NCI-H345 (cell line): Measurements from ENCODE around the gene TRIO.

Experiments used
- DNase-seq: peaks from one replicate; lab custom pipeline; 2025; lab: John Stamatoyannopoulos, UW

TRIO gene

DNA sequence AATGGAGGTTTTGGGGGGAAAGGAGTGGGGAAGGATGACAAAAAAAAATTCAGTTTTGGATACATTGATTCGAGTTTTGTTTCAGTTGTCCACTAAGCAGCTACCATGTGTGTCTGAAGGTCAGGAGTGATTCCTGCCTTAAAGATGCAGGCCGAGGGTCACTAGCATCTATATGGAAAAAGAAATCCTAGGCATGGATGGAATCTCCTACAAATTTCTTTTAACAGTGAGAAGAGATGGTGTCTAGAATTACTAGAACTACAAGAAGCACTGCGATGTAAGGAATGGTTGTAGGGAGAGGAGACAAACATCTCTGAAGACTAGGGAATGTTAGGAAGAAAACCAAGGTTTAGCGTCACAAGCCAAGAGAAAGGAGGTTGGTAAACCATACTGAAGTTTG, 19.6 kb upstream of the TRIO start:
- DNase-seq = no peak

DNA sequence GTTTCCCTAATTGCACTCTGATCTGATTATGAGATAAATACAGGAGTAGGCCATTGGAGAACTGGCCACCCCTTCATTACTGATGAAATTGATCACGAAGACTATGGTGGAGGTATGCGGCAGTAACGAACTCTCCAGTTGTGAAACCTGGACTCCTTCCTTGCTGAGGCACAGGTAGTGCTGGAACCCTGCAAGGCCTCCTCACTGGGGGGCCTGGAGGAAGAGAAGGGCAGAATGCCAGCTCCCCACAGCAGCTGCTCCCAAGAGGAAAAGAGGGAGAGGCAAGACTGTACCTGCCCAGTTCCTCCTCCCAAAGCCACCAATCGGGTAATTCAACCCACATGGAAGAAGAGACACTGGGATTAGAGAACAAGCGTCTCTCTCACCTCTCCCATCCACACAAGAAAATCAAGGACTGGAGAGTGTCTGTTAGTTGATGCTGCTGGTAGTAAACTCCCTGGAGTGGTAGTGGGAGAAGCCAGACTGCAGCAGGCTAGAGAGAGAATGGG, 19.1 kb upstream of the TRIO start:
- peak; percentile 80 for DNase-seq

DNA sequence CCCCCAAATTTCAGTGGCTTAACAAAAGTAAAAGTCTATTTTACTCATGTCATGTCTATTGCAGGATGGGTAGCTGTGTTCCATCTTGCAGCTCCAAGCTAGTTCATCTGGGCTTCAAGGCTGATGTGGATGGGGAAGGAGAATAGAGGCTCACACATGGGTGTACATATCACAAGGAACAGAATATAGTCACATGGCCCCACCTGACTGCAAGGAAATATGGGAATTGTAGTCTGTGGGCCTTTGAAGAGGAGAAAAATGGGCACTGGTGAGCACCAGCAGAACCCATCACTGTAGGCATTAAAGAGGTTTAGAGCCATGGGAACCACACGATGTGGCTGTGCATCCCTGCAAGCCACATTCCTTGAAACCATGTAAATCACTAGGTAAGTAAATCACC, 17.9 kb upstream of the TRIO start:
- no peak for DNase-seq

DNA sequence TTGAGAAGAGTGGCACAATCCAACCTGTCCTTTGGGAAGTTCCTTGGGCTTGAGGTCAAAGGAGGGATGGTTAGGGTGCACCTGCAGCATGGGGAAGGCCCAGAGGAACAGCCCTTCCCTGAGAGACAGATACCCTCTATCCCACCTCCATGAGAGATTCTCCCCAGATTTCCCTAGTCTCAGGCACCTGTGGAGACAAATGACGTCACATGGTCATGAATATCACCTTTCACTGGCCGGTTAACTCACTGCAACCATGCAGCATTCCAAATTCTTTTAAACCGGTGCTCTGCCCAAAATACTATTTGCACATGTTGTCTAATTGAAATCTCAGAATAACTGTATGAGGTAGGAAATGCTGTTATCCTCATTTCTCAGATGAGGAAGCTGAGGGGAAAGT, 15.6 kb upstream of the TRIO start:
- DNase-seq = no peak

DNA sequence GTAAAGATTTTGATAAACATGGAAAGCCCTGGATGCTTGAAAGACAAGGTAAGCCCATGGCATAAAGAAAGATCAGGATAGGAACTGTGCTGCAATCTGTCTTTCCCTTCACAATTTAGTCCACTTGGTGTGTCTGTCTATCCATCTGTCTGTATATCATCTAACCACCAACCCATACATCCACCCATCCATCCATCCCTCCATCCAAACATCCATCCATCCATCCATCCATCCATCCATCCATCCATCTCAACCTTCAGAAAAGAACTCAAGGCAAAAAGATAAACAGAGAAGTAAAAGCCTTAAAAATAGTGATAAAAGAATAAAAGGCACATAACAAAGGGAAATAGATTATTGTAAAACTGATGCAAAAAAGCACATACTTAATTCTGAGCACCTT, 15.1 kb upstream of the TRIO start:
- DNase-seq = no peak

DNA sequence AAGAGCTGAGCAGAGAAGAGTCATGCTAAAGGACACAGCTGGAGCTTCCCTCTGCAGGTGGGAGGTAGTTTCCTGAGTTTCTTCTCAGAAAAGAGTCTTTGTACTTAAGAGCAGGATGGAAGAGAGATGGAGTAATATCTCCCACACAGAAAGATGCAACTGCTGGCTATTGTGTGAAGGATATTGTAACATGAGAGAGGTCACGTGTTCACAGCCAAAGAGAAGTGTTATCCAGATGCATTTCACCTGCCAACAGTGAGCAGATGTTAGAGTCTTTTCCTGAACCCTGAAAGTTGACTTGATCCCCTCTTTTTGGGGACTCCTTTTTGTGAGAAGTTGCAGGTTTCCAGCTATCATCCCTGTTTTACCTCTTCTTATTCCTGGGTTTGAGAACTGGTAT, 14.0 kb upstream of the TRIO start:
- DNase-seq = no peak

DNA sequence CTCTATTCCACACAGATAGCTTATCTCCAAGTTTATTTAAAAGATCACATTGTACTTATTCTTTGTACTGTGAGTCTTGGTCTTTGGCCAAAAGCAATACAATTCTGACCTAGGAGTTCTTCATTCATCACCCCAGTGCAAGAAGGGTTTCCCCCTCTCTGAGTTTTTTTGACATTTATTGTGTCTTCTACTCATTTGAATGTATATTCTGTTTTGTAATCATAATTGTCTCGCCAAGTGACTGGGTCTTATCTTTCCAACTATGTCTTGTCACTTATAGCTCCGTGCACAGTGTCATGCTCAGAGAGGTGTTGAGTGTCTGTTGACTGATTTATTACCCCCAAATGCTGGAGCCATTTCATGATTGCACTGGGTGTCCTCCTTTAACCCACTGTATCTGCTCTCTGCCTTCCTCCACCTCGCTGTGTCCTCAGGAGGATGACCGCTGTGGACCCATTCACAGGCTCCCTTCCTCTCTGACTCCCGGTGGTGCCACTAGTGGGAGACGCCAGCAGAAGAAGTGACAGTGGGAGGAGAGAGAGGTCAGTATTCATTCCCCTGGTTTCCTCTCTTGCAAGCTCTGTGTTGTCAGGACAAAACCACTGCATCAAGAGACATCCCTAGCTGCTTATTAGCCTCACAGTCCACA, 11.2 kb upstream of the TRIO start:
- DNase-seq = no peak

DNA sequence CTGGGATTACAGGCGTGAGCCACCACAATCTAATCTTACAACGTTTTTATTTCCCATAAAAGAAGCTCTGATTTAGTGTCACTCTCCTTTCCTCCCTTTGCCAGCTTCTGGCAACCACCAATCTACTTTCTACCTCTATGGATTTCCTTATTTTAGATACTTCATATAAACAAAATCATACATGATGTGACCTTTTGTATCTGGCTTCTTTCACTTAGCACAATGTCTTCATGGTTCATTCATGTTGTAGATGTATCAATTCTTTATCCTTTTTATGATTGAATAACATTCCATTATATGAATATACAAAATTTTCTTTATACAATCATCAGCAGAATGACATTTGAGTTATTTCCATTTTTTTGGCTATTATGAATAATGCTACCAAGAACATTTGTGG, 9.7 kb upstream of the TRIO start:
- no peak for DNase-seq

DNA sequence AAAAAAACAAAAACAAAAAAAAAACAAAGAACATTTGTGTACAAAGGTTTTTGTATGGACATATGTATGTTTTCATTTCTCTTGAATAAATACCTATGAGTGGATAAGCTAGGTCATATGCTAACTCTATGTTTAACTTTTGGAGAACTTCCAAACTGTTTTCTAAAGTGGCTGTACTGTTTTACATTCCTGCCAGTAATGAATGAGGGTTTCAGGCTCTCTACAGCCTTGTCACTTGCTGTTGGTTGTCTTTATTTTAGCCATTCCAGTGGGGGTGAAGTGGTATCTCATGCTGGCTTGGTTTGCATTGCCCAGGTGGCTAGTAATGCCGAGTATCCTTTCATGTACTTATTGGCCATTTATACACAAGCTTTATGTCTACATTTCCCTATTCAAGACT, 9.1 kb upstream of the TRIO start:
- DNase-seq = peak; percentile 92

DNA sequence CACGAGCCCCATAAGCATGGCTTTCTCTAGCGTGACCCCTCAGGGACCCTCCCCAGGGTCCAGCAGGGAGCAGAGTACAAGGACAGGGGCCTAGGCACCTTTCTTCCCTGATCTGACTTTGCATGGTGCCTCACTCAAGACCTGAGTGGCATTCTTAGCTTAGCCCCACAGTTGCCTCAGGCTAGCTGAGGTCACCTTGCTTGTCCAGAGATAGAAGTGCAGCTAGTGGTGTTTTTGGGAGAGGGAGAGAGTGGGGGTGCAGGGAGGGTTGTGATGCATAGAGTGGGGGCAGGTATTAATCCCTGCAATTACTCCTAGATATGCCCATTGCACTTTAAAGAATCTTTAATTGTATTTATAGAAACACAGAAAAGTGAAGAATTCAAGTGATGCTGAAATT, 8.4 kb upstream of the TRIO start:
- DNase-seq = no peak

DNA sequence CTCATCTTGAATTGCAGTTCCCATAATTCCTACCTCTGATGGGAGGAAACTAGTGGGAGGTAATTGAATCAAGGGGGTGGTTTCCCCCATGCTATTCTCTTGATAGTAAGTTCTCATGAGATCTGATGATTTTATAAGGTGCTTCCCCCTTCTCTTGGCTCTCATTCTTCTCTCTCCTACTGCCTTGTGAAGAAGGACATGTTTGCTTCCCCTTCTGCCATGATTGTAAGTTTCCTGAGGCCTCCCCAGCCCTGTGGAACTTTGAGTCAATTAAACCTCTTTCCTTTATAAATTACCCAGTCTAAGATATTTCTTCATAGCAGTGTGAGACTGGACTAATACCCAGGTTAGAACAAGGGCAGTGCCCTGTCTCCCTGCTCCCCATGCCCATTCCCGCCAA, 7.5 kb upstream of the TRIO start:
- DNase-seq = no peak

DNA sequence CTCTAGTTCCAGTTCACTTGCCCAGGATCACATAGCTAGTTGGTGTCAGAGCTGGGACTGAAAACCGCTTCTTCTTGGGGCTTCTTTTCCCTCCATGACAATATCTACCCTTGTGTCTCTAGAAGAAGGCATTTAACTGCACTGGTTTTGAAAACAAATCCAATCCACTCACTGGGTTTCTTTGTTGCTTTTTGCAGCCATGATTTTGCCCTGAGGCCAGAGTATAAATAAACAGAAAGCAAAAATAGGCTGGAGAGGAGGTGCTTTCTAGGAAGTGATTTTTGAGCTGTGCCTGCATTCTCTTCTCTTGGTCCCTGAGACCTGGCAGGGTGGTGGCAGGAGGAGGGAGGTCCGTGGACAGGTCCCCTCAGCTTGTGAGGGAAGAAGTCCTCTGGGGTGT, 6.9 kb upstream of the TRIO start:
- peak; percentile 46 for DNase-seq

DNA sequence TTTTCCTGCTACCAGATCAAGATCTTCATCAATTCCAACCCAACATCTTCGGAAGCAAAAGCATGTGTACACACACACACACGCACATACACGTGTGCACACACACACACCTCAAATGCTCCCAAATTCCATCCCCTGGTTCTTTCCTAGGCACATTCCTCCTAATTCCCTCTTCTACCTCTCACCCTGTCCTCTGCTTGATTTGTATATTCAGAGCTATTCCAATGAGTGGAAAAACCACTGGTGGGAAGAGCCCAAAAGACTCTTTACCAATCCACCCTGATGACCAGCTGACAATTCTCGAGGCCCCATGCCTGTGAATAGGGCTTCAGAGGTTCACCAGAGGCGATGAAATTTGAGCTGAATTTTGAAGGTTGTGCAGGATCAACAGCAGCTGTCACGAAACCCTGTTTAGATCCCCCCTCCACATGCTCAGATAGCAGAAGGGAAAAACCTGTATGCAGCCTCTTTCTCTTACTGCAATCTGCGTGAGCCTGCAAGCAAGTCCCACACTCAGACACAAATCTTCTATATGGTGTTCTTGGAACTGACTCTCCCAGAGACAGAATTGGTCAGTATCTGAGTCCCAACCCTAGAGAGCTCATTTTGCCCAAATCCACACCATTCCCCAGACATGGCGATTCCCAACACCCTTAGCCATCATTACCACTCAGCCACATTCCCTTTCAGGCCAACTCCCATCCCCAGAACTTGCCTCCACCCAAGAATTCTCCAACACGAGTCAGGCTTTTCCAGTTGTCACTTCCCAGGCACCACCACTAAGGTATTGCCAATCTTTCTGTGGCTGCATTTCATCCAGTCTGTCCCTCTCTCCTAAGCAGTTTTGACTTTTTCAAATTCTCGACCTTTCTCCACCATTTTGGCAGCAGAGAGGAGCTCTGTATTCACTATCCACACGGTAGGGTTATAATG, 4.3 kb upstream of the TRIO start:
- DNase-seq = no peak

DNA sequence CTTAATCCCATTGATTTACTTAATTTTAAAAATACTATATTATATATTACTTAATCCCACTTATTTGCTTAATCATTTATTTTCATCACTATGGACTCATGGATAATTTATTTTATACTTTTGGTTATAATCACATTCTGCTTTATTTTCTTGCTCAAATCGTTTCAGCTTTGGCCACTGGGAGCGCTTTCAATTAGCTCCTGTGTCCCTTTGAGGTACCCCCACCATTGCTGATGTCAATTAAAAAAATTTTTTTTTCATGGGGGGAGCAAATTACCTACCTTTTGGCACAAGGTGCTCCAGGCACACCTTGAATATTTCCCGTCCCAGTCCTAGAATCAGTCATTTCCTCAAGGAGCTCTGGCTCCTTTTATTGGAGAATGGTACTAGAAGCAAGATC, 1.4 kb upstream of the TRIO start:
- no peak for DNase-seq

DNA sequence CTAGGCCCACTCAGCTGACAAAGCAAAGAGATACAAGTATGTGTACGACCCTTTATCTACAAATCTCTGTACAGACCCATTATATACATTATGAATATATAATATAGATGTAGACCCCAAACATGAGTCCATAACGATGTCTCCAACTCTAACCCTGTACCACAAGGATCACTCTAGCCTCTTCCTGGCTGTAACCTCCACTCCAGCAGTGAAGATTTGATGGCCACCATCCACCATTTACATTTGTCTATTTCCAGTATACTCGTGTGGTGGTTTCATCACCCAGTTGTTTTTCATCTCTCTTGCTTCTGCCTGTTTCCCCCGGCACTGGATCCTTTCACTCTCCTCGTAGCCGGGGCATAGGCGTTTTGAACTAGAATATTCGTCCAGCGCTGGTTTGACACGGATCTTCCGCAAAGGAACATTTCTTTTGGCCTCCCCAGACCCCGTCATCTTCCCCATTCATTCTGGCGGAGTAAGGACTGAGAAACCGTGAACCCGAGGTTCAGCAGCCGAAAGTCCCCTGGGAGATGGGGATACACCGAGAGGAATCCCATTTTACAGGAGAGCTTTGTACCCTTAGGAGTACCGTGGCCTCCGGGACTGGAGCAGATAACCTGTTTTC, 828 bp upstream of the TRIO start:
- DNase-seq = no peak

DNA sequence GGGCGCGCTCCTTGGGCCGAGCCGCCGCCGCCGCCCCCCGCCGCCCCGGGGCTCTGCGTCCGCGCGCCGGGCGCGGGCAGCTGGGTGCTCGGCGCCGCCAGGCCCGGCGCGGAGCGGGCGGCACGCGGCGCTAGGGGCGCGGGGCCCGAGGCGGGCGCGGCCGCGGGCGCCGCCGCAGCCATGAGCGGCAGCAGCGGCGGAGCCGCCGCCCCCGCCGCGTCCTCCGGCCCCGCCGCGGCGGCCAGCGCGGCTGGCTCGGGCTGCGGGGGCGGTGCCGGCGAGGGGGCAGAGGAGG, 351 bp downstream of the TRIO start:
- DNase-seq = no peak

DNA sequence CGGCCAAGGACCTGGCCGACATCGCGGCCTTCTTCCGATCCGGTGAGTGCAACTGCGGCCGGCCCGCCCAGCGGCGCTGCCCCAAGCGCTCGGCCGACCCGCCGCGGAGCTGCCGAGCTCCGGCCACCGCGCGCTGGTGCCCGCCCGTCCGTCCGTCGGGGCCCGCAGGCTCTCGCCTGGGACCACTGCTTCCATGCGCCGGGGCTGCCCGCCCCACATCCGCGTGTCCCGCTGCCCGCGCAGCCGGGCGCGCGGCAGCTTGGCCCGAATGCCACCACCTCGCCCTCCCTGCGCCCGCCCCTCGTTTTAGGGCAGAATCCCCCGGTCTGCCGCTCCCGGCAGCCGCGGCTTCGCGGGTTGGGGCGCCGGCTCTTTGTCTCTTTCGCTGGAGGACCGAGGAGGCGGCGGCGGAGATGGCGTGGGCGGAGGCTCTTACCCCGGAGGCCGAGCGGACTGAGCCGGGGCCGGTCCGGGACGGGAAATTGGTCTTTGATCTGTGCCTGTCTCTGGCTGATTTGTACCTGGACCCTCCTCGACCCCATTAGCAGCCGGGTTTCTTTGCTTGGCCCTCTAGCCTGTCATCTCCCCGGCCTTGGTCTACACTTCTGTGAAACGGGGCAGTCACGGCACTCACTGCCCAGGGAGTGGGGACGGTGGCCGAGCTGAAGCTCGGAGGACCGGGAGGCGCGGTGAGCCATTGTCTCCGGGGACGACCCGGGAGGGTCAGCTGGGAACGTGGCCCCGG, 871 bp downstream of the TRIO start:
- no peak for DNase-seq

DNA sequence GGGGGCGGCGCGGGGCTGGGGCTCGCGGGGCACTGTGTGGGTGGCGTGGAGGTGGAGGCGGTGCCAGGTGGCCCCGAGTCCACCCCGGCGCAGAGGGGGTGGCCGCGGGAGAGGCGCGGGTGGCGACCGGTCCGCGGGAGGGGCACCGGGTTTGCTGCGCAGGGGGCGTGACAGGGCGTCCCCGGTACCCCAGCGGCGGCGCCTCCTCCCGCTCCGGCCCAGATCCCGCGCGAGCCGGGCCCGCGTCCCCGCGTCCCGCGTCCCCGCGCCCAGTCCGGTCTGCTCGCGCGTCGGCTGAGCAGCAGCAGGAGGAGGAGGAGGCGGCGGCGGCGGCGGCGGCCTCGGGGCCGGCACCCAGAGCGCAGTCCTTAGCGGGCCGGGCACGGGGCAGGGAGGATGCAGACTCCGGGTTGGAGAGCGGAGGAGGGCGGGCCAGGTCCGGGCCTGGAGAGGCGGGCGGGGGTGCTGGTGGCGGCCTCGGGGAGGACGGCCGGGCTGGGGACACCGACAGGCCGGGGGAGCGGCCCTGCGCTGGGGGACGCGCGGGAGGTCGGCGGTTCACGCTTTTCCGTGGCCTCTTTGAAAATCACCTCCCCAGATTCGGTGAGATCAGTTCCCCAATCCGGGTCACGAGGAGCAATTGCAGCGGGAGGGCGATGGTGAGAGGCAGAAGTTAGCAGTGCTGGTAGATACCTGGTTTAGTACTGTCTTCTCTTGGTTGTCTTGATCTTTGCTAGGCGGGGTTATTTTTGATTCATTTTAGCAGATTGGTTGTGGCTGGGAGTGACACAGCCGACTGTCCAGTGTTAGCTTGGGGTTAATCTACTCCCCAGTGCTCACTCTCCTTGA, 1.7 kb downstream of the TRIO start:
- peak; percentile 60 for DNase-seq

DNA sequence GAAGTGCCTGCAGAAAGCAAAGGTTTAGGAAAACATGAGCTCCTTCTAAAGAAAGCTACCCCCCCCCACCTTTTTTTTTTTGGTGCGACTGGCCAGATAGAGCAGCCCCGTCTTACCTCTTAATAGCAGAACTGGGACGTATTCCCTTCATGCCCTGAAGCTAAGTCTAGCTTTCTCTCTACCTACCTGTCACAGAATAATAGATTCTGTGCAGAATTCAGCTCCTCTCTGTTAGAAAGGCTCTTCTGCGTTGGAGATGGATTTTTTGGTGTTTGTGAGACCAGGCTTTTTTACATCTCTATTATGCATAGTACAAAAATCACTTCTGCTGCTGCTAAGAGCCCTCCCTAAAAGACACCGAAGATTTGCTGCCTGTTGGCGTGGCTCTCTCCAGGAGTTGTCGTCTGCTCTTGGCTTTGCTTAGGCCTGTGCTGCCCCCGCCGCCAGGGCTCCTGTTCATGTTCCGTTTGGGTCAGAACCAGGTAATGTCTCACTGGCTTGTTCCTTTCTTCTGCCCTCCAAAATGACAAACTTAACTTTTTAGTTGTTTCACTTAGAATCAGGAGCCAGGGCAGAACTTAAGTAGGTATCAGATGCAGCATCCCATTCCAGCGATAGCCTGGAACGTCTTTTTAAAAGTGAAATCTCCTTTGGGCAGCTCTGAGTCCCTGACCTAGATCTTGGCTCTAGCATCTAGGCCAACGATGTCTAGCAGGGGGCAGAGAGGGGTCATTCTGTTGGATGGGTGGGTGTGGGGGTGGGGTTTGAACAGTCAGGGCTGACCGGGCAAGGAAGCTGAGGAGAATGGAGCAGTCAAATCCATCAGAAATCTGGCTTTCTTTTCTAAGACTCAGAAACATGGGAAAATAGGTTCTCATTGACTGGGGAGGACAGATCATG, 2.5 kb downstream of the TRIO start:
- no peak for DNase-seq

DNA sequence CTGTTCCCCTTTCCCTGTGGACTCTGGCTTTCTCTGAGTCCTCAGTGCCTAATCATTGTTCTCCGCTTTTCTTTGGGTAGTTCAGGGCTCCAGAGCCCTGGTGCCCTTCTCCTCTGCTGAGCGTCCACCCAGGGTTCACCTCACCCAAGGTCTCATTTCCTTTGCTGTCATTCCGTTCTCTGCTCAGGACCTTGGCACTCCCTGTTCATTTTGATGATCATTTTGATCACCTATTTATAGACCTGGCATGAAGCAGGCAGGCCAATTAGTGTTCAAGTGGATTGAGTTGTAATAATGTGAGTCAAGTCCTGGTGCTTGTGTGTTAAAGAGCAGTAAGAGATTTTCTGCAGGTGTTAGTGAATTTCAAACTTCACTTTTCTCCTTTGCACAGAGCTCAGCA, 3.6 kb downstream of the TRIO start:
- no peak for DNase-seq

DNA sequence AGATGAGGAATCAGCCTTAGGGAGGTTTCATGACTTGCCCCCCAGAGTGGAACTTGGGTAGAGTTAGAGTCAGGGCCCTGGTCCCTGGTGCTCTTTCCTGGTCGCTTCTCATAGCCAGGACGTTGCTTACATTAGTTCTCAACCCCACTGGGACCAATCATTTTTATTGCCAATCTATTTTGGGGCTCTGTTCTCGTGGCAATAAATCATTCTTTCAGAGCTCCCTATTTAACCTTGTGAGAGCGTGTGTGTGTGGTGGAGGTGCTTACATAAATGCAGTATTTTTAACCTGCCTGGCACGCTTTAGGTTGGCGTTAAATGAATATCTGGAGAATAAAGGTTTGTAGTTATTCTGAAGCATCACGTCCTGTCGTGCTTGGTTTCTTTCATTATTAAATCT, 4.1 kb downstream of the TRIO start:
- DNase-seq = no peak
